Hindlimb muscle (tissue), 1 donor: ENCODE measurements around the gene OR2D3. TPM values are rescaled to one million over a fixed set of nuclear protein-coding genes. Genes with fewer than 3 reads are reported as not detected.
A peak's percentile ranks its signal among the peaks of the same experiment; 100 is the strongest.
"Not testable (repeated sequence)": the region's sequence is repeated elsewhere in the genome, so short reads cannot be mapped to it uniquely, and the experiment has no call there.

Source experiments
- DNase-seq: peaks from one replicate; pipeline ENCODE4 v3.0.0-alpha.2; 2013
- polyA plus RNA-seq: library from polyadenylated mRNA; unstranded; fragments of 120-200 nt; gene quantifications from one replicate; pipeline ENCODE4 v1.2.1, GENCODE V29; 2013; ENCODE audit not compliant: insufficient read length

The OR2D3 gene
- polyA plus RNA-seq, 1 donor = not detected

- DNase-seq = no peak
Measured at GRCh38 chr11:6928916-6929315, 8.1 kb downstream of the OR2D3 start.

DNA sequence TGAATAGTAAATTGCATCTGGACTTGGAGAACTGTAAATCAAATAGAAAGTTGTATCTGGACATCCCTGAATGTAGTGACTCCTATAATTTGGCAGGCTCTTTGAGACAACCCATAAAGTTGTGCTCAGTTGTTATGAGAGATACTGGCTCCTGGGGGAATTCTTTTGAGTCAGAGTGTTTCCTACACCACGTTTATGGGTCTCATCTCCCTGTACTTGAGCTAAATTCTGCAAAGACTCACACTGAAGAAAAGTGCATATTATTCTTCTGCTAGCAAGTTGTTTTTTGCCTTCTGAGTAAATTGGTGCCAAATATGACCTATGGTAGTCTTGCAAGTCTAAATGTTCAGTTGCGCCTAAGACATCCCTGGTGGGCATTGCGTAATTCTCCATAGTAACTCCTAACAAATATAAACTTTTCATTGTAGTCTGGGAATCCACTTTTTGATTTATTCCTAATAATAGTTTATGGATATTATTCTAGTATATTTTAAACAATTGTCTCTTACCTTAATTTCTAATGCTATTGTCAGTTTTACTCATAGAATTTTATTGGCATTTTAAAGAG is 10.4 kb downstream of the OR2D3 start:
- peak; percentile 2 for DNase-seq

GRCh38 chr11:6932145-6932544 is 11.3 kb downstream of the OR2D3 start:
- DNase-seq = no peak

DNA sequence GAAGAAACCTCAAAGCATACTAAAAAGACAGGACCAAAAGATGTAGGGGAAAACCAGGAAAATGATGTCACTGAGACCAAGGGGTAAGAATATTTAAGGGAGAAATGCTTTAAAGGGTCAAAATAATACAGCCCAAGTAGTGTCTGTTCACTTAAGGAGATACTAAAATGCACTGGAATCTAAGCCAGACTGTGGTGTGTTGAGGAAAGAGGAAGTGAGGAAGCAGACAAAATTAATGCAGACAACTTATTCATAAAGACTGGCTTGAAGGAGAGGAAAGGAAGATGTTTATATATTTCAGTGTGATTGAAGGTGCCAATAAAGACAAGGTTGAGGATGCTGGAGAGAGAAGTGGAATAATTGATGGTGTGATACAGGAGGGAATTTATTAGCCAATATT is 21.2 kb downstream of the OR2D3 start:
- no peak for DNase-seq

- DNase-seq = no peak
Measured at GRCh38 chr11:6943131-6943530, 22.3 kb downstream of the OR2D3 start.

DNA sequence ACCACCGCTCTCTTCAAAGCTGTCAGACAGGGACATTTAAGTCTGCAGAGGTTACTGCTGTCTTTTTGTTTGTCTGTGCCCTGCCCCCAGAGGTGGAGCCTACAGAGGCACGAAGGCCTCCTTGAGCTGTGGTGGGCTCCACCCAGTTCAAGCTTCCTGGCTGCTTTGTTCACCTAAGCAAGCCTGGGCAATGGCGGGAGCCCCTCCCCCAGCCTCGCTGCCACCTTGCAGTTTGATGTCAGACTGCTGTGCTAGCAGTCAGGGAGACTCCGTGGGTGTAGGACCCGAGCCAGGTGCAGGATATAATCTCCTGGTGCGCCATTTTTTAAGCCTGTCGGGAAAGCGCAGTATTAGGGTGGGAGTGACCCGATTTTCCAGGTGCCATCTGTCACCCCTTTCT is 33.4 kb downstream of the OR2D3 start:
- DNase-seq = not testable (repeated sequence)

DNA sequence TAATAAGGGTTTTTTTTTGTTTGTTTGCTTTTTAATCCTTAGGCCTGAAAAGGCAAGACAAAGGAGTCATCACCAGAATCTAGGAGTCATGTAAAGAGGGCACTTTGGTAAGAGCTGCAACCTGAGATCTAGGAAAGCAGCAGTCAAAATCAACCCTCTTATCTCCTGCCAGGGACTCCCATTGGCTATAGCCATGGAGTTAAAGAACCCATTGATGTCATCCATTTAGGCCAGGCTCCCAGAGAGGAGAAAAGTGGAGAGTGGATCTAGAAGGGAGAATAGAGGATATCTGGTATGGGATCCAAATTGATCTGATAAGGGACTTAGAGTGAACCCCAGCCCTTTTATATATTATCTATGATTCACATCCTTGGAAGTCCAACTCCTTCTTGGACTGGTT is 41.3 kb downstream of the OR2D3 start:
- DNase-seq = no peak

GRCh38 chr11:6962673-6963072 is 41.9 kb downstream of the OR2D3 start:
- DNase-seq = no peak

DNA sequence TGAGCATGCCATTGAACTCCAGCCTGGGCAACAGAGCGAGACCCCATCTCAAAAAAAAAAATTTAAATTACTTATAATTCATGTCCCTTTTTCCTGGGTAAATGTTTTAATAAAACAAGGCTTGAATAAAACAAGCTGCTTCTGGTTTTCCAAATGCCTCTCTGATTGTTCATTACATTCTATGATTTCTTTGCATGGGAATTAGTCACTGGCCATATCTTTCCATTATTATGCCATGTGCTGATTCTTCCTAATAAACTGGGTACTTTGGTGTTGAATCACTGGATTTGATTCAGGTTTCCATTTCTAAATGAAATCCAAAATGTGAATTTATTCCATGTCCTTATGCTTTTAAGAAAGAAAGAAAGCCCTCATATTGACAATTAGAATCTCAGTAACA is 48.0 kb downstream of the OR2D3 start:
- no peak for DNase-seq

- not testable (repeated sequence) for DNase-seq
Measured at GRCh38 chr11:6969854-6970253, 49.1 kb downstream of the OR2D3 start.

Other genes starting within 250 kb of the OR2D3 start
- gene MRPL17, start 237.7 kb upstream of the OR2D3 start, polyA plus RNA-seq = 57.2 TPM
- gene OR2AG2, start 149.0 kb upstream of the OR2D3 start, polyA plus RNA-seq = not detected
- gene OR2AG1, start 138.0 kb upstream of the OR2D3 start, polyA plus RNA-seq = not detected
- gene OR6A2, start 121.3 kb upstream of the OR2D3 start, polyA plus RNA-seq = not detected
- not detected for gene OR10A5, start 75.3 kb upstream of the OR2D3 start, polyA plus RNA-seq
- not detected for gene OR10A2, start 57.9 kb upstream of the OR2D3 start, polyA plus RNA-seq
- not detected for gene OR10A4, start 44.4 kb upstream of the OR2D3 start, polyA plus RNA-seq
- not detected for gene OR2D2, start 28.5 kb upstream of the OR2D3 start, polyA plus RNA-seq
- gene ZNF215, start 5.4 kb downstream of the OR2D3 start, polyA plus RNA-seq = 0.53 TPM
- 1.5 TPM for gene ZNF214, start 99.3 kb downstream of the OR2D3 start, polyA plus RNA-seq
- gene NLRP14, start 99.5 kb downstream of the OR2D3 start, polyA plus RNA-seq = not detected
- not detected for gene RBMXL2, start 168.0 kb downstream of the OR2D3 start, polyA plus RNA-seq